ENCODE measurements around the gene HOXA13. TPM values are rescaled to one million over a fixed set of nuclear protein-coding genes. Genes with fewer than 3 reads are reported as not detected.

HOXA13 gene
- total RNA-seq, 1 donor from 2014 or later = not detected

GRCh38 chr7:27189295-27189996 lies 10.4 kb downstream of the HOXA13 start:
- Mint-ChIP-seq H3K4me3 (ENCODE audit: unreplicated experiment) (peak overlapping the region; percentile 66), H3K4me1 (ENCODE audit: low read depth) (peaks cover 38% of the 10 kb centered on the region), H3K36me3 (ENCODE audit: low read depth) (peaks cover 4% of the 10 kb centered on the region), H3K27ac (ENCODE audit: unreplicated experiment) (no peak overlapping the region), H3K9me3 (ENCODE audit: low read depth) (no peaks in the 10 kb centered on the region), H3K27me3 (ENCODE audit: low read depth) (peaks cover 86% of the 10 kb centered on the region)
- TF ChIP-seq CTCF (IDR thresholded peaks at IDR 0.05) = no peak
- DNase-seq (ENCODE audit: low spot score) = no peak

- TF ChIP-seq CTCF (IDR thresholded peaks at IDR 0.05) = no peak
- Mint-ChIP-seq H3K36me3 (ENCODE audit: low read depth) (peaks cover 4% of the 10 kb centered on the region), H3K4me1 (ENCODE audit: low read depth) (peaks cover 44% of the 10 kb centered on the region), H3K27me3 (ENCODE audit: low read depth) (peaks cover 85% of the 10 kb centered on the region), H3K27ac (ENCODE audit: unreplicated experiment) (no peak overlapping the region), H3K4me3 (ENCODE audit: unreplicated experiment) (peak overlapping the region; percentile 66), H3K9me3 (ENCODE audit: low read depth) (no peaks in the 10 kb centered on the region)
- no peak for DNase-seq (ENCODE audit: low spot score)
These were observed 11.3 kb downstream of the HOXA13 start for GRCh38 chr7:27188386-27189294.

GRCh38 chr7:27187475-27188385 lies 12.2 kb downstream of the HOXA13 start:
- Mint-ChIP-seq H3K27ac (ENCODE audit: unreplicated experiment) (no peak overlapping the region), H3K9me3 (ENCODE audit: low read depth) (no peaks in the 10 kb centered on the region), H3K27me3 (ENCODE audit: low read depth) (peaks cover 83% of the 10 kb centered on the region), H3K4me3 (ENCODE audit: unreplicated experiment) (peak overlapping the region; percentile 66), H3K4me1 (ENCODE audit: low read depth) (peaks cover 44% of the 10 kb centered on the region), H3K36me3 (ENCODE audit: low read depth) (peaks cover 4% of the 10 kb centered on the region)
- no peak for TF ChIP-seq CTCF (IDR thresholded peaks at IDR 0.05)
- DNase-seq (ENCODE audit: low spot score) = peak; percentile 67

DNA sequence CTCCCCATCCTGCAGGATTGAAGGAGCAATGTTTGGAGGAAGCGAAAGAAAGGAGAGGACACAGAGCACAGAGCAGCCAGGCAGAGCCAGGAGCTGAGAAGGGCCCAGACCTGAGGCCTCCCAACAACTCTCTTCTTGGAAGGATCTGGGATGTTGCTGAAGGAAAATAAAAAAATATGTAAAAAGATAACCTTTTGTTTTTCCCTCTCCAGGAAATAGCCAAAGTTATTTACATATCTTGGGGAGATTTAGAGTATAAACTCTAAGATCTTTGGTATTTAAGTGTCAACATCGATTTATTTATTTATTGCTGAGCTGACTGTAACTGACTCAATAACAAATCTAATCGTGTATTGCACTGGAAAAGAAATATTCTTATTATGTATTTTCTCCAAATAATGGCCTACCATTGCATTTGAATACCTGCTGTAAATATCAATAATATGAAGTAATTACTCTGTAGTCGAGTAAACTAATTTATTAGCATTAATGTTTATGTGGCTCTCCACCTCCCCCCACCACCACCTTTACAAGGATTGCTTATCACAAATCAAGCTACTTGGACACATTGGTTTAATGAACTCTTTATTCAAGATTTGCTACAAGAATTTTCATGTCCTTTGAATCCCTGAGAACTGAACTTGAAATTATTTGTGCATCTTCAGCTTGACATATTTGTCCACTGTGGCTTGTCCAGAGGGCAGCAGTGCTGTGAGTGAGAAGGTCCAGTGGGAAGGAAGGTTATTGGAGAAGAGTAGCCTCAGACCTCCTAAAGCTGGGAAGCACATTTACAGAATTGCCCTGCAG lies 13.0 kb downstream of the HOXA13 start:
- Mint-ChIP-seq H3K9me3 (ENCODE audit: low read depth) (no peaks in the 10 kb centered on the region), H3K27ac (ENCODE audit: unreplicated experiment) (no peak overlapping the region), H3K36me3 (ENCODE audit: low read depth) (peaks cover 4% of the 10 kb centered on the region), H3K4me3 (ENCODE audit: unreplicated experiment) (no peak overlapping the region), H3K4me1 (ENCODE audit: low read depth) (peaks cover 38% of the 10 kb centered on the region), H3K27me3 (ENCODE audit: low read depth) (peaks cover 80% of the 10 kb centered on the region)
- no peak for TF ChIP-seq CTCF (IDR thresholded peaks at IDR 0.05)
- DNase-seq (ENCODE audit: low spot score) = no peak
